H1 (cell line): Measurements from ENCODE around the gene POLR3A. TPM values are rescaled to one million over a fixed set of nuclear protein-coding genes. Genes with fewer than 3 reads are reported as not detected.

Experiments
- CTCF ChIA-PET: fragments of 300-600 bp; sonication (Branson Sonifier 250); formaldehyde crosslinking; loops from one replicate; lab custom pipeline; 2021; ENCODE audit not compliant: partially characterized antibody; lab: Charles Lee
- POLR2A ChIA-PET: fragments of 300-600 bp; sonication (Branson Sonifier 250); formaldehyde crosslinking; loops from one replicate; lab custom pipeline; 2021; ENCODE audit warnings: inconsistent platforms; ENCODE audit not compliant: partially characterized antibody; lab: Charles Lee
- DNase-seq, 2 experiments: peaks; one replicate each; pipeline versions ENCODE4 v3.0.0 to v3.0.0-alpha.2; 2010 to 2022; ENCODE audit warnings: low spot score in 2 of 2, low read depth in 1 of 2, mixed read lengths in 1 of 2
- FAIRE-seq: peaks from 2 replicates; lab custom pipeline; 2011; peaks lifted over from hg19 to GRCh38; lab: Jason Lieb, UNC
- H2AFZ ChIP-seq: 2 replicates; pipeline ENCODE4 v1.8.1; 2012; ENCODE audit warnings: low read length, inconsistent platforms
- H2AK5ac ChIP-seq: 2 replicates; pipeline ENCODE4 v1.6.1; 2013; ENCODE audit warnings: low read depth, low read length
- H2BK120ac ChIP-seq: replicated peaks from 2 replicates; pipeline ENCODE3; 2013; ENCODE audit warnings: low read depth, low read length, inconsistent platforms
- H2BK12ac ChIP-seq: 2 replicates; pipeline ENCODE4 v1.6.1; 2013; ENCODE audit warnings: low read depth, low read length
- H2BK15ac ChIP-seq: 2 replicates; pipeline ENCODE4 v1.6.1; 2013; ENCODE audit warnings: low read length
- H2BK20ac ChIP-seq: 2 replicates; pipeline ENCODE4 v1.6.1; 2013; ENCODE audit warnings: low read length
- H2BK5ac ChIP-seq: 2 replicates; pipeline ENCODE4 v1.6.1; 2013; ENCODE audit warnings: low read depth, low read length
- H3K14ac ChIP-seq: 2 replicates; pipeline ENCODE4 v1.6.1; 2013; ENCODE audit warnings: inconsistent platforms; ENCODE audit not compliant: insufficient read length
- H3K18ac ChIP-seq: 2 replicates; pipeline ENCODE4 v1.6.1; 2013; ENCODE audit warnings: low read length; ENCODE audit errors: extremely low read depth
- H3K23ac ChIP-seq: 2 replicates; pipeline ENCODE4 v1.6.1; 2013; ENCODE audit warnings: inconsistent platforms; ENCODE audit not compliant: insufficient read length
- H3K23me2 ChIP-seq: 2 replicates; pipeline ENCODE4 v1.6.1; 2013; ENCODE audit warnings: low read depth, low read length
- H3K27ac ChIP-seq: 2 replicates; pipeline ENCODE4 v1.6.1; 2011; ENCODE audit warnings: low read depth, low read length, inconsistent platforms
- H3K27me3 ChIP-seq, 4 experiments: replicated peaks in 1 of 4; 1 replicate in 1 of 4; 2 replicates in 3 of 4; pipeline versions ENCODE4 v1.6.1 to v1.8.1; 2011 to 2013; ENCODE audit warnings: low read length in 3 of 4, mild to moderate bottlenecking in 3 of 4, inconsistent platforms in 2 of 4, mixed read lengths in 2 of 4, moderate library complexity in 1 of 4; ENCODE audit not compliant: control insufficient read depth in 3 of 4, insufficient read depth in 3 of 4; ENCODE audit errors: extremely low read depth in 1 of 4
- H3K36me3 ChIP-seq, 4 experiments: 2 replicates each; pipeline versions ENCODE4 v1.6.1 to v1.8.1; 2011 to 2013; ENCODE audit warnings: mild to moderate bottlenecking in 4 of 4, low read length in 3 of 4, moderate library complexity in 2 of 4, control low read depth in 1 of 4, inconsistent platforms in 1 of 4; ENCODE audit not compliant: insufficient read depth in 4 of 4, control insufficient read depth in 2 of 4
- H3K4ac ChIP-seq: replicated peaks from 2 replicates; pipeline ENCODE3; 2013; ENCODE audit warnings: low read length, low read depth, mixed read lengths, inconsistent platforms; ENCODE audit not compliant: insufficient read length
- H3K4me1 ChIP-seq, 4 experiments: replicated peaks in 1 of 4; 1 replicate in 1 of 4; 2 replicates in 3 of 4; pipeline versions ENCODE4 v1.6.1 to v1.8.1; 2011 to 2013; ENCODE audit warnings: low read length in 3 of 4, inconsistent platforms in 2 of 4, mixed read lengths in 1 of 4; ENCODE audit not compliant: insufficient read depth in 4 of 4, control insufficient read depth in 3 of 4
- H3K4me2 ChIP-seq, 2 experiments: 2 replicates each; pipeline versions ENCODE4 v1.6.1 to v1.8.1; 2011 to 2013; ENCODE audit warnings: low read depth in 2 of 2, low read length in 2 of 2, control low read depth in 1 of 2, inconsistent platforms in 1 of 2, mild to moderate bottlenecking in 1 of 2; ENCODE audit not compliant: insufficient read depth in 1 of 2
- H3K4me3 ChIP-seq, 4 experiments: fragments of 200-600, 300-600 bp in 1 of 4; sonication (generic), shearing (Covaris generic), sonication (Bioruptor Twin) in 1 of 4; 2 replicates each; pipeline versions ENCODE4 v1.5.1 to v1.8.1; 2011 to 2016; ENCODE audit warnings: low read length in 4 of 4, low read depth in 3 of 4, control low read depth in 2 of 4, inconsistent platforms in 2 of 4, mild to moderate bottlenecking in 2 of 4, mixed read lengths in 1 of 4, moderate library complexity in 1 of 4; ENCODE audit not compliant: insufficient read depth in 2 of 4; ENCODE audit errors: extremely low read depth in 1 of 4
- H3K56ac ChIP-seq: replicated peaks from 2 replicates; pipeline ENCODE3; 2013; ENCODE audit warnings: low read depth, mild to moderate bottlenecking, mixed read lengths, low read length, inconsistent platforms; ENCODE audit not compliant: insufficient read length
- H3K79me1 ChIP-seq: 2 replicates; pipeline ENCODE4 v1.6.1; 2013; ENCODE audit warnings: low read depth, low read length, control low read depth
- H3K79me2 ChIP-seq, 2 experiments: 2 replicates each; pipeline versions ENCODE4 v1.6.1 to v1.8.1; 2012 to 2013; ENCODE audit warnings: low read length in 2 of 2, mild to moderate bottlenecking in 2 of 2, inconsistent platforms in 1 of 2; ENCODE audit not compliant: insufficient read depth in 2 of 2, control insufficient read depth in 1 of 2
- H3K9ac ChIP-seq, 4 experiments: replicated peaks in 1 of 4; 1 replicate in 1 of 4; 2 replicates in 3 of 4; pipeline versions ENCODE4 v1.6.1 to v1.8.1; 2011 to 2013; ENCODE audit warnings: low read depth in 3 of 4, low read length in 3 of 4, control low read depth in 2 of 4, mild to moderate bottlenecking in 2 of 4, moderate library complexity in 2 of 4, inconsistent platforms in 1 of 4; ENCODE audit errors: extremely low read depth in 1 of 4
- H3K9me3 ChIP-seq, 2 experiments: 2 replicates each; pipeline versions ENCODE4 v1.6.1 to v1.8.1; 2012 to 2013; ENCODE audit warnings: mild to moderate bottlenecking in 2 of 2, moderate library complexity in 2 of 2, control low read depth in 1 of 2, inconsistent platforms in 1 of 2, low read depth in 1 of 2, low read length in 1 of 2, mixed read lengths in 1 of 2; ENCODE audit not compliant: insufficient read depth in 2 of 2
- H4K20me1 ChIP-seq, 2 experiments: replicated peaks in 1 of 2; 2 replicates each; pipeline versions ENCODE3 to v1.8.1; 2011 to 2013; ENCODE audit warnings: inconsistent platforms in 2 of 2, low read length in 2 of 2, mild to moderate bottlenecking in 1 of 2; ENCODE audit not compliant: insufficient read depth in 2 of 2, control insufficient read depth in 1 of 2
- H4K5ac ChIP-seq: 2 replicates; pipeline ENCODE4 v1.6.1; 2013; ENCODE audit warnings: low read length, low read depth, mixed read lengths, inconsistent platforms; ENCODE audit not compliant: insufficient read length
- H4K8ac ChIP-seq: 2 replicates; pipeline ENCODE4 v1.8.0; 2013; ENCODE audit warnings: mild to moderate bottlenecking, moderate library complexity, low read length, inconsistent platforms; ENCODE audit not compliant: insufficient read depth; ENCODE audit errors: extremely low read depth
- H4K91ac ChIP-seq: replicated peaks from 2 replicates; pipeline ENCODE3; 2013; ENCODE audit warnings: low read length, mixed read lengths, inconsistent platforms; ENCODE audit not compliant: insufficient read length
- BRCA1 ChIP-seq: IDR thresholded peaks from 2 replicates; pipeline ENCODE4 v1.6.1; 2012; ENCODE audit warnings: low read depth, low read length, improper control_type of control experiment
- HDAC6 ChIP-seq: IDR thresholded peaks from one replicate; pipeline ENCODE4 v1.7.1; 2012; ENCODE audit warnings: low read depth, mild to moderate bottlenecking, inconsistent platforms, low read length, moderate library complexity
- POLR2A ChIP-seq, 2 experiments: IDR thresholded peaks; 1 replicate in 1 of 2; 2 replicates in 1 of 2; pipeline ENCODE4 v1.6.1; 2011; ENCODE audit warnings: low read depth in 2 of 2, low read length in 2 of 2, mild to moderate bottlenecking in 2 of 2; ENCODE audit errors: control extremely low read depth in 1 of 2
- SUZ12 ChIP-seq: fragments of 200-600 bp; sonication (generic); IDR thresholded peaks from 2 replicates; pipeline ENCODE4 v1.6.1; 2012; ENCODE audit warnings: mild to moderate bottlenecking, inconsistent platforms, low read length, moderate library complexity, mixed read lengths
- TBP ChIP-seq: IDR thresholded peaks from 2 replicates; pipeline ENCODE4 v1.6.1; 2011; ENCODE audit warnings: low read depth, low read length, improper control_type of control experiment
- YY1 ChIP-seq: IDR thresholded peaks from 2 replicates; pipeline ENCODE4 v1.6.1; 2011; ENCODE audit warnings: low read depth, mild to moderate bottlenecking, low read length
- WGBS, 2 experiments: shearing (Covaris generic) in 1 of 2; methylation state at CpG; one replicate each; pipeline versions ENCODE4 v1.1.6 to v1.1.7; 2013 to 2015; ENCODE audit warnings: low lambda C conversion rate in 2 of 2, mixed read lengths in 2 of 2, inconsistent platforms in 1 of 2, low coverage in 1 of 2, missing lambda C conversion rate in 1 of 2; ENCODE audit not compliant: insufficient replicate concordance in 2 of 2, insufficient coverage in 1 of 2, insufficient read length in 1 of 2; ENCODE audit errors: extremely low coverage in 1 of 2, missing lambda C conversion rate in 1 of 2; 5-methylcytosine and 5-hydroxymethylcytosine counted together
- polyA plus RNA-seq, 7 experiments: library from polyadenylated mRNA; depleted of rRNA in 3 of 7; stranded (reverse) in 5 of 7; unstranded in 2 of 7; fragments of >200 nt in 5 of 7; fragments of 200-250 nt in 2 of 7; gene quantifications; 1 replicate in 5 of 7; 2 replicates in 1 of 7; 4 replicates in 1 of 7; pipeline versions ENCODE4 v1.2.1 to v1.2.3, GENCODE V29; 2011 to 2013; ENCODE audit warnings: missing spikeins in 2 of 7, mixed read lengths in 2 of 7
- total RNA-seq: library from RNA; stranded (reverse); fragmentation: NEBNext Ultra II Directional; extraction: Animal tissue kit (Norgen Biotek cat#: 25700); gene quantifications from 2 replicates; pipeline ENCODE4 v1.2.1, GENCODE V29; 2021

The POLR3A gene
- total and polyA plus RNA-seq, 2 of the 8 experiments (the other 6 are each of a cell fraction or from before 2014, with no cell fraction given): 11.3 to 38.6 TPM

GRCh38 chr10:78007172-78007571 is 22.1 kb downstream of the POLR3A start:
- TF ChIP-seq TBP: no peak
- no peak for TF ChIP-seq SUZ12
- no peak for TF ChIP-seq POLR2A (IDR thresholded peaks at IDR 0.05; ENCODE audit: control extremely low read depth in 1 of 2, low read depth in 2 of 2, low read length in 2 of 2)
- no peak for TF ChIP-seq YY1
- no peak for TF ChIP-seq HDAC6
- TF ChIP-seq BRCA1: no peak

More at GRCh38 chr10:78007172-78007571, 22.1 kb downstream of the POLR3A start:
- Histone ChIP-seq H3K36me3 (peaks cover 44 to 88% (median 70%) of the 10 kb centered on the region in 4 experiments), H3K4me1 (no peaks in the 10 kb centered on the region), H3K4me2 (no peak overlapping the region), H2AK5ac (no peak overlapping the region), H3K79me1 (no peaks in the 10 kb centered on the region), H4K91ac (no peak overlapping the region), H3K4me3 (no peak overlapping the region), H3K27ac (no peak overlapping the region), H3K27me3 (no peaks in the 10 kb centered on the region), H3K79me2 (no peaks in the 10 kb centered on the region), H2BK12ac (no peak overlapping the region), H4K20me1 (peaks cover 0 to 5% of the 10 kb centered on the region in 2 experiments), H2BK20ac (no peak overlapping the region), H2AFZ (no peak overlapping the region), H3K14ac (no peak overlapping the region), H2BK120ac (no peak overlapping the region), H3K4ac (no peak overlapping the region), H3K9ac (no peak overlapping the region), H2BK15ac (no peak overlapping the region), H3K23ac (no peak overlapping the region), H4K8ac (no peak overlapping the region), H3K56ac (no peak overlapping the region), H3K23me2 (no peaks in the 10 kb centered on the region), H3K18ac (no peak overlapping the region), H3K9me3 (no peaks in the 10 kb centered on the region), H2BK5ac (no peak overlapping the region), H4K5ac (no peak overlapping the region)
- ChIA-PET POLR2A (no interaction called here), CTCF (interaction anchor here (1.0 kb wide), 1 partner anchor 83 kb away, joined by 3 read pairs; no protein-coding TSS in a partner anchor)
- DNase-seq (no peak), FAIRE-seq (no peak)
- WGBS, 2 experiments: 85% methylated on average over 1 of the region's 1 CpG; no CpG with 5 or more reads in 1 of the 2 experiments
